Medulla oblongata (tissue), 1 donor: ENCODE measurements around the gene ADGRL3.

Source experiments
- DNase-seq: peaks from one replicate; pipeline ENCODE4 v3.0.0-alpha.2; 2015; ENCODE audit errors: extremely low spot score

Gene ADGRL3

GRCh38 chr4:61200187-61200915 lies at the start of gene ADGRL3:
Gene ADGRL3 (plus strand): TSS chr4:61200326.
- DNase-seq, result peak; percentile 55

GRCh38 chr4:61152433-61152832 lies 47.7 kb upstream of the ADGRL3 start:
- DNase-seq, result no peak

GRCh38 chr4:61160478-61160877 lies 39.6 kb upstream of the ADGRL3 start:
- DNase-seq, result no peak

- DNase-seq, result no peak
Measured at GRCh38 chr4:61162116-61162515, 38.0 kb upstream of the ADGRL3 start.

- no peak for DNase-seq
Measured at GRCh38 chr4:61173799-61174198, 26.3 kb upstream of the ADGRL3 start.

- no peak for DNase-seq
Measured at GRCh38 chr4:61175495-61175894, 24.6 kb upstream of the ADGRL3 start.

GRCh38 chr4:61177367-61177766 lies 22.8 kb upstream of the ADGRL3 start:
- DNase-seq, result no peak

- DNase-seq, result no peak
Measured at GRCh38 chr4:61180405-61180804, 19.7 kb upstream of the ADGRL3 start.

GRCh38 chr4:61182915-61183314 lies 17.2 kb upstream of the ADGRL3 start:
- no peak for DNase-seq

- no peak for DNase-seq
Measured at GRCh38 chr4:61185288-61185687, 14.8 kb upstream of the ADGRL3 start.

- DNase-seq, result no peak
Measured at GRCh38 chr4:61192392-61192791, 7.7 kb upstream of the ADGRL3 start.

GRCh38 chr4:61193863-61194262 lies 6.3 kb upstream of the ADGRL3 start:
- no peak for DNase-seq

- DNase-seq, result no peak
Measured at GRCh38 chr4:61194571-61194970, 5.6 kb upstream of the ADGRL3 start.

- DNase-seq, result no peak
Measured at GRCh38 chr4:61195101-61195500, 5.0 kb upstream of the ADGRL3 start.

- DNase-seq, result no peak
Measured at GRCh38 chr4:61198686-61199085, 1.4 kb upstream of the ADGRL3 start.

GRCh38 chr4:61199873-61200186 lies 296 bp upstream of the ADGRL3 start:
- DNase-seq, result no peak

GRCh38 chr4:61200916-61201526 lies 895 bp downstream of the ADGRL3 start:
- DNase-seq, result peak; percentile 50

- DNase-seq, result no peak
Measured at GRCh38 chr4:61201561-61201960, 1.4 kb downstream of the ADGRL3 start.

- no peak for DNase-seq
Measured at GRCh38 chr4:61201961-61202637, 2.0 kb downstream of the ADGRL3 start.

GRCh38 chr4:61202638-61203435 lies 2.7 kb downstream of the ADGRL3 start:
- peak; percentile 68 for DNase-seq

- no peak for DNase-seq
Measured at GRCh38 chr4:61203436-61203790, 3.3 kb downstream of the ADGRL3 start.

GRCh38 chr4:61204353-61205060 lies 4.4 kb downstream of the ADGRL3 start:
- no peak for DNase-seq
